Mesendoderm (in vitro differentiated cells): ENCODE data around the gene SKP1.
"Not testable (repeated sequence)": the region's sequence is repeated elsewhere in the genome, so short reads cannot be mapped to it uniquely, and the experiment has no call there.

Experiments
- DNase-seq: peaks from one replicate; pipeline ENCODE4 v3.0.0; 2013
- H2AK5ac ChIP-seq: 2 replicates; pipeline ENCODE4 v1.6.1; 2013; ENCODE audit warnings: low read length, inconsistent platforms
- H2BK120ac ChIP-seq: 2 replicates; pipeline ENCODE4 v1.6.1; 2013; ENCODE audit warnings: low read depth, mild to moderate bottlenecking, low read length, moderate library complexity, mixed read lengths
- H2BK15ac ChIP-seq: replicated peaks from 2 replicates; pipeline ENCODE4 v1.6.1; 2013; ENCODE audit warnings: low read depth, mild to moderate bottlenecking, moderate library complexity
- H2BK5ac ChIP-seq: 2 replicates; pipeline ENCODE4 v1.6.1; 2013; ENCODE audit warnings: low read length, inconsistent platforms
- H3K18ac ChIP-seq: 2 replicates; pipeline ENCODE4 v1.6.1; 2013; ENCODE audit warnings: mild to moderate bottlenecking, low read length, mixed read lengths
- H3K23ac ChIP-seq: one replicate; pipeline ENCODE4 v1.6.1; 2013; ENCODE audit warnings: low read length
- H3K27ac ChIP-seq: 2 replicates; pipeline ENCODE4 v1.5.1; 2013; ENCODE audit warnings: low read depth, mild to moderate bottlenecking, inconsistent platforms, low read length, moderate library complexity
- H3K27me3 ChIP-seq: 2 replicates; pipeline ENCODE4 v1.6.1; 2013; ENCODE audit warnings: low read length, control low read depth, mild to moderate bottlenecking, inconsistent platforms; ENCODE audit not compliant: insufficient read depth, poor library complexity
- H3K36me3 ChIP-seq: 2 replicates; pipeline ENCODE4 v1.6.1; 2013; ENCODE audit warnings: low read length, inconsistent platforms; ENCODE audit not compliant: control insufficient read depth, insufficient read depth
- H3K4ac ChIP-seq: one replicate; pipeline ENCODE4 v1.6.1; 2013; ENCODE audit warnings: low read depth, mild to moderate bottlenecking, low read length, moderate library complexity
- H3K4me1 ChIP-seq: 2 replicates; pipeline ENCODE4 v1.6.1; 2013; ENCODE audit warnings: low read depth, low read length, inconsistent platforms; ENCODE audit not compliant: control insufficient read depth
- H3K4me2 ChIP-seq: 2 replicates; pipeline ENCODE4 v1.6.1; 2013; ENCODE audit warnings: low read length
- H3K4me3 ChIP-seq: 2 replicates; pipeline ENCODE4 v1.5.1; 2013; ENCODE audit warnings: mild to moderate bottlenecking, low read length
- H3K56ac ChIP-seq: one replicate; pipeline ENCODE4 v1.6.1; 2013; ENCODE audit warnings: low read length
- H3K79me1 ChIP-seq: 2 replicates; pipeline ENCODE4 v1.6.1; 2013; ENCODE audit warnings: low read length, inconsistent platforms
- H3K79me2 ChIP-seq: 2 replicates; pipeline ENCODE4 v1.6.1; 2013; ENCODE audit warnings: mild to moderate bottlenecking, low read length; ENCODE audit not compliant: control insufficient read depth, insufficient read depth
- H3K9ac ChIP-seq: 2 replicates; pipeline ENCODE4 v1.6.1; 2013; ENCODE audit warnings: low read length, inconsistent platforms
- H4K5ac ChIP-seq: one replicate; pipeline ENCODE4 v1.6.1; 2013; ENCODE audit warnings: low read length
- H4K8ac ChIP-seq: one replicate; pipeline ENCODE4 v1.6.1; 2013; ENCODE audit warnings: low read depth, mild to moderate bottlenecking, control low read depth, low read length, moderate library complexity
- WGBS: extraction: QIAGEN DNeasy Blood & Tissue Kit; methylation state at CpG from one replicate; pipeline ENCODE4 v1.1.7; 2013; ENCODE audit warnings: low lambda C conversion rate, missing lambda C conversion rate; ENCODE audit not compliant: insufficient coverage; ENCODE audit errors: extremely low coverage; 5-methylcytosine and 5-hydroxymethylcytosine counted together

Gene SKP1

GRCh38 chr5:134153241-134153640, 23.5 kb downstream of the SKP1 start:
- Histone ChIP-seq H3K79me2 (peaks cover 1% of the 10 kb centered on the region), H2AK5ac (no peak overlapping the region), H3K9ac (no peak overlapping the region), H3K4ac (no peak overlapping the region), H3K56ac (no peak overlapping the region), H3K23ac (no peak overlapping the region), H2BK15ac (no peak overlapping the region), H2BK120ac (no peak overlapping the region), H4K5ac (no peak overlapping the region), H3K4me3 (no peak overlapping the region), H3K27ac (no peak overlapping the region), H4K8ac (no peak overlapping the region), H3K27me3 (no peaks in the 10 kb centered on the region), H3K4me2 (no peak overlapping the region), H3K36me3 (peaks cover 7% of the 10 kb centered on the region), H3K4me1 (no peaks in the 10 kb centered on the region), H2BK5ac (no peak overlapping the region), H3K18ac (no peak overlapping the region), H3K79me1 (peaks cover 12% of the 10 kb centered on the region)
- WGBS: no CpG with 5 or more reads among the region's 3 CpGs
- no peak for DNase-seq

- not testable (repeated sequence) for H2AK5ac ChIP-seq, H2BK120ac ChIP-seq, H3K27me3 ChIP-seq, H2BK5ac ChIP-seq, DNase-seq, H3K36me3 ChIP-seq, H3K4me1 ChIP-seq, H3K4me3 ChIP-seq, H3K79me2 ChIP-seq, H4K5ac ChIP-seq, H3K4me2 ChIP-seq, H3K9ac ChIP-seq, H3K27ac ChIP-seq, H3K4ac ChIP-seq, H2BK15ac ChIP-seq, H3K56ac ChIP-seq, H3K23ac ChIP-seq, H3K18ac ChIP-seq, H4K8ac ChIP-seq
- H3K79me1 ChIP-seq: peaks cover 12% of the 10 kb centered on the region
- no CpG with 5 or more reads among the region's 15 CpGs for WGBS
Observed at GRCh38 chr5:134152173-134152832, 24.4 kb downstream of the SKP1 start.

GRCh38 chr5:134151723-134152122, 25.0 kb downstream of the SKP1 start:
- Histone ChIP-seq H3K79me1 (peaks cover 12% of the 10 kb centered on the region), H2BK120ac (no peak overlapping the region), H3K4me3 (no peak overlapping the region), H4K8ac (no peak overlapping the region), H3K4me1 (no peaks in the 10 kb centered on the region), H4K5ac (no peak overlapping the region), H3K56ac (no peak overlapping the region), H2BK5ac (no peak overlapping the region), H3K79me2 (peaks cover 1% of the 10 kb centered on the region), H3K9ac (no peak overlapping the region), H2AK5ac (no peak overlapping the region), H3K27ac (no peak overlapping the region), H3K27me3 (no peaks in the 10 kb centered on the region), H3K36me3 (peaks cover 9% of the 10 kb centered on the region), H3K4ac (no peak overlapping the region), H3K4me2 (no peak overlapping the region), H3K18ac (no peak overlapping the region), H3K23ac (peak overlapping the region; percentile 4), H2BK15ac (no peak overlapping the region)
- WGBS: no CpG with 5 or more reads among the region's 3 CpGs
- no peak for DNase-seq

DNA sequence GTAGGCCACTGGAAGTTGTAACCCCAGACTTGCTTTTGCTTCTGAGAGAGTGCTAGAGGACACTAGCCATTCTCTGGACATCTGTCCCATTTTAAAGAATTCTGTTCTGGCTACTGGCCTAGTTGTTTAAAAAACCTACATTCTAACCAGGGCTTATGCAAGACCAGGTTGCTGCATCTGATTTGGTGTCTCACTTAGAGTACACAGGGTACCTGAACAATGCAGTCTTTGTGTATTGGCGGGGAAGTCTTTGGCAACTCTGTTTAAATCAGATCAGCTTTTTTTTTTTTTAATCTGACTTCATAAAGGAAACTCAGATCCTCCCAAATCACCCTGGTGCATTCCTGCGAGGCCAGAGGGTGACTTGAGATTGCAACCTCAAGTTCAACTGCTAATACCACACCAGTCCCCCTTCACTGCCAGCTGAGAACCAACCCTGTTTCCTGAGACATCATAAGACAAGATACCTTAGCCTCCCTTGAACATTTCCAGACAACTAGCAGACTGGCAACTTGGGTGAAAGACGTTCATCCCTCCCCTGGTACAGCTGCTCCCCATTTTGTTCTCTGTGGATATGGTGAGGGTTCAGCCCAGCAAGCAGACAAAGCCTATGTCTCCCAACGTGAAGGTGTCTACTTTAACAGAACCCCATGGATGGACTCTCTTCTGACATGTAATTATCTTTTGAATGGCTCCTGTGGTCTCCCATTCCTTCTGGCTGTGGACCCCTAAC, 27.0 kb downstream of the SKP1 start:
- Histone ChIP-seq H3K4me2 (no peak overlapping the region), H2AK5ac (no peak overlapping the region), H2BK120ac (no peak overlapping the region), H3K4me3 (no peak overlapping the region), H3K23ac (no peak overlapping the region), H3K9ac (no peak overlapping the region), H3K79me1 (peaks cover 14% of the 10 kb centered on the region), H3K4ac (no peak overlapping the region), H3K4me1 (no peaks in the 10 kb centered on the region), H3K27ac (no peak overlapping the region), H4K5ac (no peak overlapping the region), H2BK15ac (no peak overlapping the region), H4K8ac (no peak overlapping the region), H3K27me3 (no peaks in the 10 kb centered on the region), H2BK5ac (no peak overlapping the region), H3K79me2 (peaks cover 1% of the 10 kb centered on the region), H3K36me3 (peaks cover 20% of the 10 kb centered on the region), H3K18ac (no peak overlapping the region), H3K56ac (no peak overlapping the region)
- DNase-seq: no peak
- WGBS: no CpG with 5 or more reads among the region's 4 CpGs

DNA sequence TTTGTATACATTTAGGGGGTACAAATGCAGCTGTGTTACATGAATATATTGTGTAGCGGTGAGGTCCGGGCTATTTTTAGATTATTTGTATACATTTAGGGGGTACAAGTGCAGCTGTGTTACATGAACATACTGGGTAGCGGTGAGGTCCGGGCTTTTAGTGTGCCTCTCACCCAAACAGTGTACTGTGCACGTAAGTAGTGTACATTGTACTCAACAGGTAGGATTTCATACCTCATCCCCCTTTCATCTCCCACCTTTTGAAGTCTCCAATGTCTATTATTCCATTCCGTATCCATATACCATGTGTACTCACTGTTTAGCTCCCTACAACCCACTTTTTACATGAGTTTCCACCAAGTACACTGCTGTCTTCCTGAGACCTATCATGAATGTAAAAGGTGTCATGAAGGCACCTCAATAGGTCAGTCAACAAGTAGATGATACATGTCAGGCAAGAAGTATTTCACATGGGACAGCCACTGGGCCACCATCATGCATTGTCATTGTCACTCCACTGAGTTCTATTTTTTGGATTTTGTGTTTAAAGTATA, 27.7 kb downstream of the SKP1 start:
- H3K4ac ChIP-seq: no peak overlapping the region
- H2BK120ac ChIP-seq: no peak overlapping the region
- H3K79me2 ChIP-seq: peaks cover 1% of the 10 kb centered on the region
- no peaks in the 10 kb centered on the region for H3K4me1 ChIP-seq
- WGBS: no CpG with 5 or more reads among the region's 6 CpGs
- H3K79me1 ChIP-seq: peaks cover 14% of the 10 kb centered on the region
- no peak overlapping the region for H3K18ac ChIP-seq
- H3K4me3 ChIP-seq: no peak overlapping the region
- no peak overlapping the region for H2BK15ac ChIP-seq
- H3K56ac ChIP-seq: no peak overlapping the region
- H2BK5ac ChIP-seq: no peak overlapping the region
- no peaks in the 10 kb centered on the region for H3K27me3 ChIP-seq
- peaks cover 20% of the 10 kb centered on the region for H3K36me3 ChIP-seq
- H3K9ac ChIP-seq: no peak overlapping the region
- H3K27ac ChIP-seq: no peak overlapping the region
- H4K8ac ChIP-seq: no peak overlapping the region
- H2AK5ac ChIP-seq: no peak overlapping the region
- H4K5ac ChIP-seq: no peak overlapping the region
- no peak for DNase-seq
- H3K23ac ChIP-seq: no peak overlapping the region
- H3K4me2 ChIP-seq: no peak overlapping the region
